HG02885 (cell line): Measurements from ENCODE around the gene GRHL3.

ENCODE experiments used
- ATAC-seq: cut with Tn5 transposase; IDR thresholded peaks from one replicate; pipeline ENCODE4 v1.9.1; 2021; ENCODE audit warnings: mild to moderate bottlenecking; ENCODE audit not compliant: unreplicated experiment, poor library complexity

The GRHL3 gene

GRCh38 chr1:24364975-24365678 lies 46.0 kb downstream of the GRHL3 start:
- ATAC-seq, result no peak

GRCh38 chr1:24366707-24367106 lies 47.5 kb downstream of the GRHL3 start:
- no peak for ATAC-seq

- no peak for ATAC-seq
These were observed 50.0 kb downstream of the GRHL3 start for GRCh38 chr1:24369199-24369598.

- ATAC-seq, result no peak
These were observed 50.6 kb downstream of the GRHL3 start for GRCh38 chr1:24369801-24370200.

- no peak for ATAC-seq
These were observed 53.9 kb downstream of the GRHL3 start for GRCh38 chr1:24373044-24373443.

- ATAC-seq, result no peak
These were observed 54.6 kb downstream of the GRHL3 start for GRCh38 chr1:24373710-24374109.

GRCh38 chr1:24374891-24375786 lies 56.0 kb downstream of the GRHL3 start:
- ATAC-seq, result no peak

- ATAC-seq, result no peak
These were observed 60.7 kb downstream of the GRHL3 start for GRCh38 chr1:24379733-24380315.

GRCh38 chr1:24380508-24380907 lies 61.4 kb downstream of the GRHL3 start:
- no peak for ATAC-seq

- no peak for ATAC-seq
These were observed 62.1 kb downstream of the GRHL3 start for GRCh38 chr1:24381256-24381655.

GRCh38 chr1:24382165-24382577 lies 63.0 kb downstream of the GRHL3 start:
- no peak for ATAC-seq

GRCh38 chr1:24383381-24383940 lies 64.3 kb downstream of the GRHL3 start:
- ATAC-seq, result no peak

GRCh38 chr1:24384251-24385090 lies 65.3 kb downstream of the GRHL3 start:
- peak; percentile 64 for ATAC-seq

- ATAC-seq, result no peak
These were observed 66.2 kb downstream of the GRHL3 start for GRCh38 chr1:24385160-24385940.

GRCh38 chr1:24386241-24386640 lies 67.1 kb downstream of the GRHL3 start:
- no peak for ATAC-seq

- no peak for ATAC-seq
These were observed 67.8 kb downstream of the GRHL3 start for GRCh38 chr1:24386931-24387330.

- no peak for ATAC-seq
These were observed 68.5 kb downstream of the GRHL3 start for GRCh38 chr1:24387636-24388175.

- ATAC-seq, result no peak
These were observed 69.3 kb downstream of the GRHL3 start for GRCh38 chr1:24388331-24388885.

GRCh38 chr1:24389231-24389678 lies 70.1 kb downstream of the GRHL3 start:
- ATAC-seq, result no peak
